ENCODE measurements around the gene NR6A1. TPM values are rescaled to one million over a fixed set of nuclear protein-coding genes. Genes with fewer than 3 reads are reported as not detected.

Gene NR6A1
- total and polyA plus RNA-seq, 2 of the 13 experiments (the other 11 are each of a cell fraction or from before 2014, with no cell fraction given): 28.1 to 31.5 TPM

- BruUV-seq (replicated peaks): no TSS peak
- Histone ChIP-seq H3K9ac (ENCODE audit: insufficient read depth, low read depth, low read length) (no peak overlapping the region), H3K4me2 (ENCODE audit: low read depth, low read length) (no peak overlapping the region), H2AFZ (ENCODE audit: low read length) (no peak overlapping the region), H3K27me3 (ENCODE audit: control insufficient read depth in 1 of 2, insufficient read depth in 2 of 2, low read length in 2 of 2) (no peaks in the 10 kb centered on the region), H3K36me3 (replicated peaks in 1 of 2; ENCODE audit: control insufficient read depth in 1 of 2, insufficient read depth in 2 of 2, low read length in 2 of 2) (peaks cover 1 to 2% of the 10 kb centered on the region in 2 experiments; a peak in 3 of 5 replicates), H3K4me1 (ENCODE audit: insufficient read depth, low read length) (no peaks in the 10 kb centered on the region), H3K9me3 (ENCODE audit: low read length) (no peaks in the 10 kb centered on the region), H3K27ac (ENCODE audit: extremely low read length, insufficient read depth, low read length) (no peak overlapping the region), H4K20me1 (ENCODE audit: insufficient read depth, low read length) (no peaks in the 10 kb centered on the region), H3K4me3 (replicated peaks in 1 of 3; ENCODE audit: insufficient read depth in 1 of 3, low read depth in 2 of 3, low read length in 3 of 3) (no peak overlapping the region), H3K79me2 (ENCODE audit: insufficient read depth, low read length) (no peaks in the 10 kb centered on the region)
- no peak for FAIRE-seq
- in situ Hi-C loops (cut with HindIII; ENCODE audit: extremely low pct_ligation_motif_present, low pct_unique_long_range_greater_than_20kb): no loop called here
- intact Hi-C loops (cut with micrococcal nuclease; ENCODE audit: unreplicated experiment): no loop called here
- POLR2A ChIA-PET: no interaction called here
- WGBS (ENCODE audit: low lambda C conversion rate): 95% methylated on average over 5 of the region's 8 CpGs
- no peak for DNase-seq (ENCODE audit: low spot score)
- TF ChIP-seq ZNF768 (CRISPR knock-in tag; IDR thresholded peaks at IDR 0.05) (peak; percentile 60), ELF1 (CRISPR knock-in tag; IDR thresholded peaks at IDR 0.05) (no peak)
- CTCF ChIA-PET (ENCODE audit: low intra/inter-chr PET ratio, low total read pairs): no interaction called here
- no peak for ATAC-seq
Observed at GRCh38 chr9:124488641-124489210, 282.4 kb downstream of the NR6A1 start.

DNA sequence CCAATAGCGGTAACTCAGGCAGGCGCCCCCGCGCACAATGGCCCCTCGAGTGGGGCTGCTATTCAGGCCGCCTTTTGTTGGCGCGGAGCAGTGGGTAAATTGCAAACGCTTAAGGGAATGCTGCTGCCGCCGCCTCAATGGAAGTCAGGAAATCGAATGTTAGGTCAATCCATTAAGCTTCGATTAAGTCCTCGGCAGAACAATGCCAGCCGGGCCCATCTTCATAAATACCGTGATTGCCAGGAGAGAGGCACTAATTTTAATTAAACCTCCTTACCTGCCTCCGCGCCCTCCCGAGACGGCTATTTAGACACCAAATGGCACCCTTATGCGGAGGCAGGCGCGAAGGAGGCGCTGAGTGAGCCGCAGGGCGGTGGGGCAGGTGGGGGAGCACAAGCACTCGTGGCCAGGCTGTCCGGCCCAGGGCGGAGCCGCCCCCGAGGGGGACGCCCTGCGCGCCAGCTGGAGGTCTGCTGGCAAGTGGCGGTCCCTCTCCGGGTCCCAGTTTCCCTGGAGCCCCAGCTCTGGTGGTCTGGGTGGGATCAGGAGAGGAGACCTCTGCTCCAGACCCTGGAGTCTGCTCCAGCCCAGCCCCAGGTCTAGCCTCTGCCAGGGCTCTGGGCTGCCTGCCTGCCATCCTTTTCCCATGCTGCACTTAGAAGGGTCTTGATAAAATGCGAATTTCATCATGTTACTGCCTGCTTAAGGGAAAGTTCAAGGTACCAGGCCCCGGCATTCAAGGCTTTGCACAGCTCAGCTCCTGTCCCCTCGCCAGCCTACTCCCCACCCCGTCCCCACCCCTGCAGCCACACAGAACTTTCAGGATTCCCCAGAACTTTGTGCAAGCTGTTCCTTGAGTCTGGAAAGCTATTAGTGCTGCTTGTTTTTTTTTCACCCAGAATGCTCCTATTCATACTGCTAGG, 283.6 kb downstream of the NR6A1 start:
- no TSS peak for BruUV-seq (replicated peaks)
- H3K27ac ChIP-seq (ENCODE audit: extremely low read length, insufficient read depth, low read length): no peak overlapping the region
- ATAC-seq (no peak), DNase-seq (ENCODE audit: low spot score) (no peak), FAIRE-seq (no peak)
- no peak overlapping the region for H2AFZ ChIP-seq (ENCODE audit: low read length)
- H3K9me3 ChIP-seq (ENCODE audit: low read length): no peaks in the 10 kb centered on the region
- ChIA-PET POLR2A (no interaction called here), CTCF (ENCODE audit: low intra/inter-chr PET ratio, low total read pairs) (no interaction called here)
- no peaks in the 10 kb centered on the region for H3K27me3 ChIP-seq (ENCODE audit: control insufficient read depth in 1 of 2, insufficient read depth in 2 of 2, low read length in 2 of 2)
- no peaks in the 10 kb centered on the region for H3K79me2 ChIP-seq (ENCODE audit: insufficient read depth, low read length)
- peaks cover 1 to 2% of the 10 kb centered on the region in 2 experiments; a peak in 3 of 5 replicates for H3K36me3 ChIP-seq (replicated peaks in 1 of 2; ENCODE audit: control insufficient read depth in 1 of 2, insufficient read depth in 2 of 2, low read length in 2 of 2)
- TF ChIP-seq STAT5B (CRISPR knock-in tag; IDR thresholded peaks at IDR 0.05) (no peak), AGO2 (optimal IDR thresholded peaks at IDR 0.05; ENCODE audit: low read depth, low read length) (peak; percentile 61), ZNF383 (CRISPR knock-in tag; IDR thresholded peaks at IDR 0.05; ENCODE audit: borderline replicate concordance) (no peak), DMTF1 (CRISPR knock-in tag; IDR thresholded peaks at IDR 0.05) (no peak)
- H3K4me2 ChIP-seq (ENCODE audit: low read depth, low read length): no peak overlapping the region
- in situ Hi-C loops (cut with HindIII; ENCODE audit: extremely low pct_ligation_motif_present, low pct_unique_long_range_greater_than_20kb): no loop called here
- H3K4me3 ChIP-seq (replicated peaks in 1 of 3; ENCODE audit: insufficient read depth in 1 of 3, low read depth in 2 of 3, low read length in 3 of 3): no peak overlapping the region
- 96% methylated on average over 31 of the region's 40 CpGs for WGBS (ENCODE audit: low lambda C conversion rate)
- H4K20me1 ChIP-seq (ENCODE audit: insufficient read depth, low read length): no peaks in the 10 kb centered on the region
- intact Hi-C loops (cut with micrococcal nuclease; ENCODE audit: unreplicated experiment): no loop called here
- no peaks in the 10 kb centered on the region for H3K4me1 ChIP-seq (ENCODE audit: insufficient read depth, low read length)
- no peak overlapping the region for H3K9ac ChIP-seq (ENCODE audit: insufficient read depth, low read depth, low read length)
